Heart left ventricle (tissue), 16 donors: ENCODE results near the gene CRIP2. TPM values are rescaled to one million over a fixed set of nuclear protein-coding genes. Genes with fewer than 3 reads are reported as not detected.

Experiments used
- ATAC-seq, 4 donors: fragments of 200-7000 bp; cut with Tn5 transposase; one replicate each; pipeline ENCODE4 v1.9.1; 2020 to 2022; ENCODE audit warnings: moderate library complexity in 4 of 4, mild to moderate bottlenecking in 3 of 4, moderate number of reproducible peaks in 1 of 4
- DNase-seq, 5 donors: peaks; one replicate each; pipeline ENCODE4 v3.0.0-alpha.2; 2020
- H3K27ac ChIP-seq, 12 donors: fragments of 200-600 bp; sonication (generic) in 4 of 12; one replicate each; pipeline versions ENCODE4 v1.5.0 to v1.8.0; 2016 to 2022; ENCODE audit warnings: mild to moderate bottlenecking in 2 of 12
- H3K27me3 ChIP-seq, 9 donors: fragments of 200-600 bp; sonication (generic) in 2 of 9; one replicate each; pipeline versions ENCODE4 v1.5.1 to v1.8.0; 2016 to 2022; ENCODE audit warnings: mild to moderate bottlenecking in 3 of 9
- H3K36me3 ChIP-seq, 9 donors: fragments of 200-600 bp; sonication (generic) in 2 of 9; one replicate each; pipeline versions ENCODE4 v1.5.0 to v1.8.0; 2018 to 2022; ENCODE audit warnings: mild to moderate bottlenecking in 2 of 9
- H3K4me1 ChIP-seq, 12 donors: fragments of 200-600 bp; sonication (generic) in 4 of 12; one replicate each; pipeline versions ENCODE4 v1.5.0 to v1.8.0; 2016 to 2022; ENCODE audit warnings: mild to moderate bottlenecking in 3 of 12
- H3K4me3 ChIP-seq, 12 donors: fragments of 200-600 bp; sonication (generic) in 4 of 12; one replicate each; pipeline versions ENCODE4 v1.5.0 to v1.8.0; 2017 to 2022; ENCODE audit warnings: mild to moderate bottlenecking in 9 of 12, moderate library complexity in 4 of 12
- H3K9me3 ChIP-seq, 12 donors: fragments of 200-600 bp; sonication (generic) in 4 of 12; one replicate each; pipeline versions ENCODE4 v1.5.0 to v1.8.0; 2016 to 2022; ENCODE audit warnings: mild to moderate bottlenecking in 1 of 12
- POLR2A ChIP-seq, 2 donors: fragments of 450-650 bp; IDR thresholded peaks; one replicate each; pipeline ENCODE4 v1.6.1; 2017; ENCODE audit warnings: antibody characterized with exemption in 2 of 2, mild to moderate bottlenecking in 2 of 2, moderate library complexity in 2 of 2
- WGBS, 4 donors: extraction: QIAGEN DNeasy Blood & Tissue Kit in 2 of 4; methylation state at CpG; one replicate each; pipeline versions ENCODE4 v1.1.5 to v1.1.7; 2013 to 2018; 5-methylcytosine and 5-hydroxymethylcytosine counted together
- intact Hi-C, 10 donors: fragments of 100-400 bp; cut with DNase I; formaldehyde crosslinking; loops; one replicate each; pipeline versions ENCODE4 v1.11.1 to v1.14.2; 2022
- polyA plus RNA-seq, 2 donors: library from polyadenylated mRNA; stranded (reverse); fragments of 200-250 nt; gene quantifications; one replicate each; pipeline ENCODE4 v1.2.3, GENCODE V29; 2013
- total RNA-seq, 9 donors: library from RNA; depleted of rRNA in 2 of 9; stranded (reverse); fragments of >200 nt in 2 of 9; fragmentation: NEBNext Ultra II Directional in 3 of 9; extraction: Animal tissue kit (Norgen Biotek cat#: 25700) in 3 of 9; gene quantifications; one replicate each; pipeline versions ENCODE4 v1.1.0 to v1.2.4, GENCODE V29; 2016 to 2023
- TF ChIP-seq, protein P1 (sequence below), 12 donors: fragments of 200-600 bp; sonication (generic) in 4 of 12; IDR thresholded peaks; one replicate each; pipeline versions ENCODE4 v1.5.0 to v1.8.0; 2018 to 2022; ENCODE audit warnings: antibody characterized with exemption in 12 of 12, mild to moderate bottlenecking in 5 of 12
- donor health status: ischemic (EF 13 %, LVEDD 7.1; RV severe dilation, severe dysfunction).
- donor health status: healthy with polysubstance abuse.
- donor health status: DM: no; HTN: yes; CAD: no.
- donor health status: DM: no; HTN: no; CAD: no.
- donor health status: ischemic (EF 25% LVEDD 6.9; RV normal size, moderate dysfunction).
- donor health status: ischemic (EF 25% LVEDD 5.7; RV mildly dilated, moderate dysfunction).
- donor health status: healthy.
- donor health status: DM: yes; HTN: yes; CAD: no.
- donor health status: ischemic (EF 35%, LVEDD 5.7; RV mildly dilated, moderate dysfunction).
- donor health status: nonischemic (EF 11% LVEDD 7.7; RV severe dilation, severe dysfunction).
- donor health status: DM: yes; HTN: yes; CAD: no.
- donor health status: PGD.
- donor health status: ischemic (EF 29% LVEDD 5.4; RV normal size, mild dysfunction).
- donor health status: nonischemic (EF 23%, LVEDD 6.1; RV moderate dilation, normal function).

Gene CRIP2
- total and polyA plus RNA-seq, 11 donors = 695 to 1,715 (median 851) TPM

GRCh38 chr14:105447651-105448640 is 26.7 kb upstream of the CRIP2 start:
- Histone ChIP-seq H3K4me3 (peak overlapping the region in 1 of 12 donors; percentile 4), H3K9me3 (no peaks in the 10 kb centered on the region), H3K36me3 (peaks cover 0 to 38% (median 31%) of the 10 kb centered on the region in 9 donors), H3K27me3 (no peaks in the 10 kb centered on the region), H3K27ac (peak overlapping the region in 8 of 12 donors; percentile 6 to 59 (median 36)), H3K4me1 (peaks cover 0 to 28% (median 14%) of the 10 kb centered on the region in 12 donors)
- peak in 1 of 5 donors; percentile 60 for DNase-seq
- no peak for TF ChIP-seq POLR2A (IDR thresholded peaks at IDR 0.05)
- TF ChIP-seq, protein P1, sequence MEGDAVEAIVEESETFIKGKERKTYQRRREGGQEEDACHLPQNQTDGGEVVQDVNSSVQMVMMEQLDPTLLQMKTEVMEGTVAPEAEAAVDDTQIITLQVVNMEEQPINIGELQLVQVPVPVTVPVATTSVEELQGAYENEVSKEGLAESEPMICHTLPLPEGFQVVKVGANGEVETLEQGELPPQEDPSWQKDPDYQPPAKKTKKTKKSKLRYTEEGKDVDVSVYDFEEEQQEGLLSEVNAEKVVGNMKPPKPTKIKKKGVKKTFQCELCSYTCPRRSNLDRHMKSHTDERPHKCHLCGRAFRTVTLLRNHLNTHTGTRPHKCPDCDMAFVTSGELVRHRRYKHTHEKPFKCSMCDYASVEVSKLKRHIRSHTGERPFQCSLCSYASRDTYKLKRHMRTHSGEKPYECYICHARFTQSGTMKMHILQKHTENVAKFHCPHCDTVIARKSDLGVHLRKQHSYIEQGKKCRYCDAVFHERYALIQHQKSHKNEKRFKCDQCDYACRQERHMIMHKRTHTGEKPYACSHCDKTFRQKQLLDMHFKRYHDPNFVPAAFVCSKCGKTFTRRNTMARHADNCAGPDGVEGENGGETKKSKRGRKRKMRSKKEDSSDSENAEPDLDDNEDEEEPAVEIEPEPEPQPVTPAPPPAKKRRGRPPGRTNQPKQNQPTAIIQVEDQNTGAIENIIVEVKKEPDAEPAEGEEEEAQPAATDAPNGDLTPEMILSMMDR (IDR thresholded peaks at IDR 0.05) = no peak
- WGBS, 4 donors = 81 to 85% (median 84%) methylated on average over 23 to 31 of the region's 31 CpGs
- ATAC-seq = peak in 2 of 4 donors; percentile 4 to 8
- intact Hi-C loops = loop anchor here (1.0 to 10.0 kb wide), 10 partner anchors 39 to 81 kb away; partner anchors contain the start of genes CRIP1 (in 5 of the 10), TMEM121 (in 3 of the 10) and TEDC1 (in 1 of the 10)

GRCh38 chr14:105448706-105449111 is 25.9 kb upstream of the CRIP2 start:
- TF ChIP-seq, protein P1 (IDR thresholded peaks at IDR 0.05) = peak; percentile 92 to 99 (median 98)
- peak in 1 of 2 donors; percentile 11 for TF ChIP-seq POLR2A (IDR thresholded peaks at IDR 0.05)

DNA sequence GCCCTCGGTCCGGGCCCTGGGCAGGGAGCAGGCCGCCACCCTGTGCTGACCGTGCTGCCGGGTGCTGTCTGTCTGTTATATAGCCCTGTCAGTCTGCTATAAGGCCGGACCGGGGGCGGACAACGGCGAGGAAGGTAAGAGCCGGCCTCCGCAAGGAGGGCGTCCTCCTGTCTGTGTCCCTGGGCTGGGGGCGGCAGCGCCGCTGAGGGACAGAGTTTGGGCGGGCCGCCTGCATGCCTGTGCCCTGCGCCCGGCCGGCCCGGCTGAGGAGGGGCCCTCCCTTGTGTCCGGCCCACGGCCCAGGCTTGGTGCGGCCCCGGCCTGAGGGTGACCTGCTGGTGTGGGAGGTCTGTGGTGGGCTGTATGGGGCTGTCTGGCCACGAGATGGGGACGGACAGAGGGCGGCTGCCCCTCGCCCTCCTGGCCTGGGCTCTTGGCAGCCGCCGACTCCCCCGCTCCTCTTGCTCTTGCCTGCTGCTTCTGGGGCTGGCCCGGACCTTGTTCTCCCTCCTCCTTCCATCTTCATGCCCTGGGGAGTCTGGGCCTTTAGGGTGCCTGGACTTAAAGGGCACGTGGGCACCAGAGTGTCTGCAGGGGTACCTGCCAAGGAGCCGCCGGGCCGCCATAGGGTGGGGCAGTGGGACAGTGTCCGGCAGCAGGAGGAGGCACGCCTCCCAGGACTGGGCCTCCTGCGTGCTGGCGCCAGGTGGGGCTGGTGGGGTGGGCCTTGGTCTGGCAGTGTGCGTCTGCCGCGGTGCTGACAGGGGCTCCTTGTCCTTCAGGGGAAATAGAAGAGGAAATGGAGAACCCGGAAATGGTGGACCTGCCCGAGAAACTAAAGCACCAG is 25.1 kb upstream of the CRIP2 start:
- Histone ChIP-seq H3K27ac (peak overlapping the region in 4 of 12 donors; percentile 4 to 59 (median 46)), H3K9me3 (no peaks in the 10 kb centered on the region), H3K27me3 (no peaks in the 10 kb centered on the region), H3K4me1 (peaks cover 0 to 28% (median 14%) of the 10 kb centered on the region in 12 donors), H3K4me3 (no peak overlapping the region), H3K36me3 (peaks cover 0 to 49% (median 40%) of the 10 kb centered on the region in 9 donors)
- peak in 1 of 5 donors; percentile 65 for DNase-seq
- TF ChIP-seq, protein P1 (IDR thresholded peaks at IDR 0.05) = no peak
- no peak for TF ChIP-seq POLR2A (IDR thresholded peaks at IDR 0.05)
- WGBS, 4 donors = 74 to 88% (median 82%) methylated on average over 19 to 47 of the region's 47 CpGs
- ATAC-seq = peak in 2 of 4 donors; percentile 2 to 4
- intact Hi-C loops = loop anchor here (2.0 to 10.0 kb wide), 9 partner anchors 38 to 79 kb away; partner anchors contain the start of genes CRIP1 (in 5 of the 10), TMEM121 (in 3 of the 10) and TEDC1 (in 1 of the 10)

More at GRCh38 chr14:105448706-105449111, 25.9 kb upstream of the CRIP2 start:
- no peaks in the 10 kb centered on the region for H3K9me3 ChIP-seq
- H3K4me1 ChIP-seq = peaks cover 0 to 28% (median 14%) of the 10 kb centered on the region in 12 donors
- peaks cover 0 to 41% (median 33%) of the 10 kb centered on the region in 9 donors for H3K36me3 ChIP-seq
- 10 to 18% (median 13%) methylated on average over 14 to 16 of the region's 16 CpGs; no CpG with 5 or more reads in 1 of the 4 donors for WGBS, 4 donors
- peak overlapping the region in 2 of 12 donors; percentile 4 to 16 for H3K4me3 ChIP-seq
- H3K27me3 ChIP-seq = no peaks in the 10 kb centered on the region
- intact Hi-C loops = loop anchor here (1.0 to 10.0 kb wide), 10 partner anchors 39 to 80 kb away; partner anchors contain the start of genes CRIP1 (in 5 of the 10), TMEM121 (in 3 of the 10) and TEDC1 (in 1 of the 10)
- peak; percentile 76 to 89 (median 80) for DNase-seq
- ATAC-seq = peak; percentile 77 to 93 (median 87)
- H3K27ac ChIP-seq = peak overlapping the region in 9 of 12 donors; percentile 4 to 59 (median 32)
